Transverse colon (tissue), 4 donors: ENCODE measurements around the gene MAMSTR. TPM values are rescaled to one million over a fixed set of nuclear protein-coding genes. Genes with fewer than 3 reads are reported as not detected.
A peak's percentile ranks its signal among the peaks of the same experiment; 100 is the strongest.

Source experiments
- DNase-seq: peaks from one replicate; pipeline ENCODE4 v3.0.0-alpha.2; 2019
- H3K27ac ChIP-seq, 4 donors: fragments of 200-600 bp; sonication (generic); 2 replicates each; pipeline ENCODE4 v1.5.1; 2016 to 2018; ENCODE audit warnings: inconsistent platforms in 4 of 4
- H3K27me3 ChIP-seq: fragments of 200-600 bp; sonication (generic); 2 replicates; pipeline ENCODE4 v1.5.1; 2017; ENCODE audit warnings: inconsistent platforms
- H3K36me3 ChIP-seq, 4 donors: fragments of 200-600 bp; sonication (generic); 2 replicates each; pipeline ENCODE4 v1.5.1; 2017 to 2019; ENCODE audit warnings: inconsistent platforms in 4 of 4
- H3K4me1 ChIP-seq, 4 donors: fragments of 200-600 bp; sonication (generic); 2 replicates each; pipeline ENCODE4 v1.5.1; 2017 to 2020; ENCODE audit warnings: inconsistent platforms in 4 of 4
- H3K4me3 ChIP-seq, 4 donors: fragments of 200-600 bp; sonication (generic); 1 replicate in 1 of 4; 2 replicates in 3 of 4; pipeline versions ENCODE4 v1.5.1 to v1.6.1; 2017 to 2019; ENCODE audit warnings: inconsistent platforms in 4 of 4
- H3K9me3 ChIP-seq, 2 donors: fragments of 200-600 bp; sonication (generic); 2 replicates each; pipeline ENCODE4 v1.5.1; 2017 to 2019; ENCODE audit warnings: inconsistent platforms in 2 of 2
- CTCF ChIP-seq, 5 experiments: fragments of 200-600 bp in 3 of 5; fragments of 450-650 bp in 2 of 5; sonication (generic) in 3 of 5; IDR thresholded peaks; 1 replicate in 2 of 5; 2 replicates in 3 of 5; pipeline ENCODE4 v1.5.1; 2016 to 2017; ENCODE audit warnings: antibody characterized with exemption in 5 of 5, inconsistent platforms in 3 of 5, mild to moderate bottlenecking in 2 of 5, moderate library complexity in 1 of 5
- EP300 ChIP-seq: sonication (generic); formaldehyde crosslinking; IDR thresholded peaks from one replicate; pipeline ENCODE4 v1.6.1; 2017; ENCODE audit warnings: antibody characterized with exemption, low read depth
- POLR2A ChIP-seq: fragments of 450-650 bp; IDR thresholded peaks from one replicate; pipeline ENCODE4 v1.6.1; 2016; ENCODE audit warnings: antibody characterized with exemption, mild to moderate bottlenecking, moderate library complexity
- POLR2AphosphoS5 ChIP-seq, 3 donors: sonication (generic); formaldehyde crosslinking; IDR thresholded peaks; one replicate each; pipeline ENCODE4 v1.6.1; 2016; ENCODE audit warnings: antibody characterized with exemption in 3 of 3
- WGBS, 2 donors: methylation state at CpG; one replicate each; pipeline ENCODE4 v1.1.5; 2018; ENCODE audit warnings: low coverage in 1 of 2; 5-methylcytosine and 5-hydroxymethylcytosine counted together
- in situ Hi-C, 4 donors: fragments of 200-750 bp; cut with MboI; loops; one replicate each; pipeline versions ENCODE4 v1.15.0 to v1.15.1; 2017; ENCODE audit warnings: low sequenced_read_pairs in 3 of 4, low pct_ligation_motif_present in 1 of 4, low pct_unique_long_range_greater_than_20kb in 1 of 4
- intact Hi-C: fragments of 100-400 bp; cut with DNase I; formaldehyde crosslinking; loops from one replicate; pipeline ENCODE4 v1.15.1; 2023; ENCODE audit warnings: low total_unique reads
- total RNA-seq, 4 donors: library from RNA; depleted of rRNA; stranded (reverse); fragments of >200 nt; gene quantifications; one replicate each; pipeline ENCODE4 v1.1.0, GENCODE V29; 2016

MAMSTR gene
- total RNA-seq, 4 donors from 2014 or later = 0.55 to 2.2 (median 1.6) TPM; not detected in 1

DNA sequence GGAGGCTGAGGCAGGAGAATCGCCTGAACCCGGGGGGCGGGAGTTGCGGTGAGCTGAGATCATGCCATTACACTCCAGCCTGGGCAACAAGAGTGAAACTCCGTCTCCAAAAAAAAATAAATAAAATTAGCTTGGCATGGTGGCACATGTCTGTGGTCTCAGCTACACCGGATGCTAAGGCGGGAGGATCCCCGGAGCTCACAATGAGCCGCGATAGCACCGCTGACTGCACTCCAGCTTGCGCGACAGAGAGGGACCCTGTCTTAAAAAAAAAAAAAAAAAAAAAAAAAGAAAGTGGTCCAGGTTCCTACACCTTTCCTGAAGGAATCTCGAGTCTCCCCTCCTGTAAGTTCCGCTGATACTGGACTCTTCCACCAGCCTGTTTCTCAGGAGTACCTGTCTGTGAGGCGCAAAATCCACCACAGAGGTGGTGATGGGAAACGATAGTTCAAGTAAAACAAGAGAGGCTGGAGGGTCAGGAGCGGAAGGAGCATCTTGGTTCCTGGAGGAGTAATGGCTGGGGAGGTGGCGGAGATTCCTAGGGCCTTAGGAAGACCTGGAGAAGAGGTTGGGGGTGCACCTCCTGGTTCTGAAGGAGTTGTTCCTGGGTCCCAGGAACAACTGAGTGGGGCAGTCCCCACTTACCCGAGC is 32.4 kb upstream of the MAMSTR start:
- Histone ChIP-seq H3K4me1 (peaks cover 12 to 19% (median 14%) of the 10 kb centered on the region in 4 donors), H3K4me3 (peak overlapping the region in 3 of 4 donors; percentile 7 to 42 (median 22)), H3K27ac (peak overlapping the region; percentile 4 to 50 (median 24)), H3K36me3 (no peaks in the 10 kb centered on the region), H3K9me3 (no peaks in the 10 kb centered on the region), H3K27me3 (peaks cover 73% of the 10 kb centered on the region)
- no peak for TF ChIP-seq POLR2A
- no peak for TF ChIP-seq POLR2AphosphoS5 (IDR thresholded peaks at IDR 0.05)
- no peak for TF ChIP-seq CTCF (IDR thresholded peaks at IDR 0.05)
- no peak for TF ChIP-seq EP300
- no peak for DNase-seq
- WGBS, 2 donors = 27 to 28% methylated on average over 9 to 20 of the region's 20 CpGs
- in situ Hi-C loops = no loop called here
- intact Hi-C loops = loop anchor here (1.0 kb wide), 1 partner anchor 25 kb away; no protein-coding TSS in a partner anchor

- Histone ChIP-seq H3K4me1 (peaks cover 12 to 21% (median 14%) of the 10 kb centered on the region in 4 donors), H3K9me3 (no peaks in the 10 kb centered on the region), H3K27ac (no peak overlapping the region), H3K27me3 (peaks cover 79% of the 10 kb centered on the region), H3K36me3 (no peaks in the 10 kb centered on the region), H3K4me3 (no peak overlapping the region)
- intact Hi-C loops (loop anchor here (1.0 kb wide), 1 partner anchor 26 kb away; no protein-coding TSS in a partner anchor), in situ Hi-C loops (no loop called here)
- DNase-seq = no peak
- 53 to 91% methylated on average over 5 to 28 of the region's 29 CpGs for WGBS, 2 donors
- TF ChIP-seq EP300 (no peak), POLR2A (no peak), CTCF (IDR thresholded peaks at IDR 0.05) (no peak), POLR2AphosphoS5 (IDR thresholded peaks at IDR 0.05) (no peak)
Observed at GRCh38 chr19:48750771-48751504, 31.4 kb upstream of the MAMSTR start.

DNA sequence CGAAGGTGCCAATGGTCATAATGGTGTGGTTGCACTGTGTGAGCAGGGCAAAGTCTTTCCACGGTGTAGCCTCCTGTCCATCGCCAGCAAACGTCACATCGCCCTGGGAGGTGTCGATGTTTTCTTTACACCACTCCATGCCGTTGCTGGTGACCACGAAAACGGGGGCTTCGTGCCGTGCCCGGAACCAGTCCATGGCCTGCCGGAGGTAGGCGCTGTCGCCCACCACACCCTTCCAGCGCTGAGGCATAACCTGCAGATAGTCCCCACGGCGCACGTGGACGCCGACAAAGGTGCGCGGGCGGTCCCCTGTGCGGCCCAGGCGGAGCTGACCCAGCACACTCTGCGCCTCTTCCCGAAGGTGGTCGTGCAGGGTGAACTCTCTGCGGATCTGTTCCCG is 30.8 kb upstream of the MAMSTR start:
- DNase-seq = no peak
- H3K27me3 ChIP-seq = peaks cover 79% of the 10 kb centered on the region
- H3K27ac ChIP-seq = no peak overlapping the region
- no peaks in the 10 kb centered on the region for H3K9me3 ChIP-seq
- in situ Hi-C loops (no loop called here), intact Hi-C loops (no loop called here)
- TF ChIP-seq EP300 = no peak
- no peak for TF ChIP-seq CTCF (IDR thresholded peaks at IDR 0.05)
- no peak for TF ChIP-seq POLR2AphosphoS5 (IDR thresholded peaks at IDR 0.05)
- no peak for TF ChIP-seq POLR2A
- no peaks in the 10 kb centered on the region for H3K36me3 ChIP-seq
- WGBS, 2 donors = 86% methylated on average over 31 of the region's 31 CpGs; no CpG with 5 or more reads in 1 of the 2 donors
- peaks cover 12 to 21% (median 14%) of the 10 kb centered on the region in 4 donors for H3K4me1 ChIP-seq
- H3K4me3 ChIP-seq = no peak overlapping the region

DNA sequence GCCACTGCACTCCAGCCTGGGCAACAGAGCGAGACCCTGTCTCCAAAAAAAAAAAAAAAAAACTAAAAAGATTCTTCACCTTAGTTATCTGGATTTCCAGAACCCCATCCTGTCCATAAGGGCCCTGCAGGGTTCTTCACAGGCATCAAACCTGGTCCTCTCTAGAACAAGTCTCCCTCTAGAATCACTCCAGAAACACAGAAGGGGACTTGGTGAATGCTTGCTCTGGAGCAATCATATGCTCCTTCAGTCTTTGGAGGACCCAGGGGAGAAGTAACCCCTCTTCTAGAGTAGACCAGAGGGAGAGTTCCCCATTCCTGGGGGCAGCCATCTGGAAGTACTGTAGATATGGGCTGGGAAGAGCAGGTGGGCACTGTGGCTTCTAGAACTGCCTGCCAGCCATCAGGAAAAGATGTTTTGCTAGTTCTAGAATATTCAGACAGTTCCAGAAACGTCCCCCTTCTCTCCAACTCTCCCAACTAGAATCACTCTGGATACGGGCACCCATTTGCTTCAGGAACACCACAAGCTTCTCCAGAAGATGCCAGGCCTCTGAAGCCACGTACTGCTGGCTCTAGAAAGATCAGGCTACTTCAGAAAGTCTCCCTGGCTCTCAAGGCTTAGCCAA is 30.2 kb upstream of the MAMSTR start:
- Histone ChIP-seq H3K4me3 (no peak overlapping the region), H3K9me3 (no peaks in the 10 kb centered on the region), H3K4me1 (peaks cover 12 to 21% (median 14%) of the 10 kb centered on the region in 4 donors), H3K27ac (no peak overlapping the region), H3K36me3 (no peaks in the 10 kb centered on the region), H3K27me3 (peaks cover 74% of the 10 kb centered on the region)
- DNase-seq = no peak
- in situ Hi-C loops (loop anchor here in 1 of 4 donors (10.0 kb wide), 1 partner anchor 105 kb away; the partner anchor contains the start of gene CA11), intact Hi-C loops (loop anchor here (10.0 kb wide), 1 partner anchor 75 kb away; the partner anchor contains the start of gene NTN5)
- TF ChIP-seq POLR2AphosphoS5 (IDR thresholded peaks at IDR 0.05) (no peak), CTCF (IDR thresholded peaks at IDR 0.05) (no peak), POLR2A (no peak), EP300 (no peak)
- 71 to 73% methylated on average over 1 to 4 of the region's 4 CpGs for WGBS, 2 donors
